ENCODE measurements around the gene GNB1L. TPM values are rescaled to one million over a fixed set of nuclear protein-coding genes. Genes with fewer than 3 reads are reported as not detected.

GNB1L gene
- total and polyA plus RNA-seq, 2 of the 13 experiments (the other 11 are each of a cell fraction or from before 2014, with no cell fraction given): 2.5 to 7.4 TPM

GRCh38 chr22:19853879-19854777 is 546 bp downstream of the GNB1L start (continued):
- TF ChIP-seq KDM5A (IDR thresholded peaks at IDR 0.05; ENCODE audit: borderline replicate concordance, low read length): peak; percentile 68; the same call in 1 of the 2 replicates
- no peak for TF ChIP-seq HNF1B (CRISPR knock-in tag; IDR thresholded peaks at IDR 0.05)
- no peak for TF ChIP-seq ZNF205 (CRISPR knock-in tag; IDR thresholded peaks at IDR 0.05)
- TF ChIP-seq KIAA2018 (CRISPR knock-in tag; IDR thresholded peaks at IDR 0.05; ENCODE audit: borderline replicate concordance): peak; percentile 7; the same call in 1 of the 2 replicates
- TF ChIP-seq ZNF34 (CRISPR knock-in tag; IDR thresholded peaks at IDR 0.05; ENCODE audit: borderline replicate concordance): 0 out of 2 replicates have a peak, but pooled peaks have one; percentile 83
- no peak for TF ChIP-seq ZBTB39 (CRISPR knock-in tag; IDR thresholded peaks at IDR 0.05)
- 0 out of 2 replicates have a peak, but pooled peaks have one; percentile 39 for TF ChIP-seq ZNF326 (CRISPR knock-in tag; IDR thresholded peaks at IDR 0.05; ENCODE audit: borderline replicate concordance)
- TF ChIP-seq SALL2 (CRISPR knock-in tag; IDR thresholded peaks at IDR 0.05): peak; percentile 33; the same call in 1 of the 2 replicates
- peak; percentile 21; the same call in 1 of the 2 replicates for TF ChIP-seq ZFP82 (CRISPR knock-in tag; IDR thresholded peaks at IDR 0.05; ENCODE audit: borderline replicate concordance)
- 0 out of 2 replicates have a peak, but pooled peaks have one; percentile 70 for TF ChIP-seq PCBP1 (IDR thresholded peaks at IDR 0.05; ENCODE audit: borderline replicate concordance, low read depth, low read length)
- 0 out of 2 replicates have a peak, but pooled peaks have one; percentile 24 for TF ChIP-seq JUN (CRISPR knock-in tag; IDR thresholded peaks at IDR 0.05)
- no peak for TF ChIP-seq JUND (CRISPR knock-in tag; IDR thresholded peaks at IDR 0.05)
- TF ChIP-seq NR3C1 (CRISPR knock-in tag; IDR thresholded peaks at IDR 0.05): 0 out of 2 replicates have a peak, but pooled peaks have one; percentile 45
- 0 out of 2 replicates have a peak, but pooled peaks have one; percentile 22 for TF ChIP-seq DPF2 (CRISPR knock-in tag; IDR thresholded peaks at IDR 0.05; ENCODE audit: borderline replicate concordance, low read depth)

Data from HepG2 (cell line).